NCI-H460 (cell line): ENCODE results near the gene AMBN. TPM values are rescaled to one million over a fixed set of nuclear protein-coding genes. Genes with fewer than 3 reads are reported as not detected.
"Not testable (repeated sequence)": the region's sequence is repeated elsewhere in the genome, so short reads cannot be mapped to it uniquely, and the experiment has no call there.

Source experiments
- DNase-seq: peaks from one replicate; pipeline ENCODE4 v3.0.0-alpha.2; 2016; ENCODE audit warnings: low read depth; ENCODE audit errors: extremely low read depth
- total RNA-seq: library from RNA; depleted of rRNA; stranded (reverse); fragments of >200 nt; shearing (Covaris generic); gene quantifications from 2 replicates; pipeline ENCODE4 v1.2.3, GENCODE V29; 2014

AMBN gene
- total RNA-seq, 1 experiment from 2014 or later: not detected

DNA sequence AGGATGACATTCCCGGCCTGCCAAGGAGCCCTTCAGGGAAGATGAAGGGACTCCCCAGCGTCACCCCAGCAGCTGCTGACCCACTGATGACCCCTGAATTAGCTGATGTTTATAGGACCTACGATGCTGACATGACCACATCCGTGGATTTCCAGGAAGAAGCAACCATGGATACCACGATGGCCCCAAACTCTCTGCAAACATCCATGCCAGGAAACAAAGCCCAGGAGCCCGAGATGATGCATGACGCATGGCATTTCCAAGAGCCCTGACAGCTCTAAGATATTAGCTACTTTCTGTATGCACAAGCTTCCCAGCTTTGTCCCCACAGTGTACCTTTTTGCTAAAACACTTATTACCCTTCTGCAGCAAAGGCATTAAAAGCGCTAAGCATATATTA is 14.4 kb downstream of the AMBN start:
- DNase-seq: no peak

DNA sequence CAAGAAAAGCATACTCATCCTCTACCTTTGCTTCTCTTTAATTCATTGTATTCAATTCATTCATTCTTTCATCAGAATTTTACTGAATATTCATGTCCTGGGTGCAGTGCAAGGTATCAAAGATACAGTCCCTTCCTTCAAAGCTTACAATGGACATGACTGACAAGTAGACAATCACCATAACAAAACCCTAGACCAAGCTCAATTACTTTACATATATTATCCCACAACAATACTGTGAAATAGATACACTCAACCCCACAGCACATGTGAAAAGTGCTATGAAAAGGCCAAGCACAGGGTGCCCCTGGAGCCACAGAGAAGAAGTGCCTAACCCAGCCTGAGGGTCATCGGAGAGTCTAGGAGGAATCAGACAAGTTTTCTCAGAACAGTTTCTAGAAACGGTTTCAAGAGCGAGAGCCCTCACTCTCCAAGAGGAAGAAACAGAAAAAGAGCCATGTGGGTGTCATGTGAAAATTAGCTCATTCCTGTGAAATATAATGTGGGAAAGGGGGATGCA is 15.3 kb downstream of the AMBN start:
- DNase-seq: no peak

DNA sequence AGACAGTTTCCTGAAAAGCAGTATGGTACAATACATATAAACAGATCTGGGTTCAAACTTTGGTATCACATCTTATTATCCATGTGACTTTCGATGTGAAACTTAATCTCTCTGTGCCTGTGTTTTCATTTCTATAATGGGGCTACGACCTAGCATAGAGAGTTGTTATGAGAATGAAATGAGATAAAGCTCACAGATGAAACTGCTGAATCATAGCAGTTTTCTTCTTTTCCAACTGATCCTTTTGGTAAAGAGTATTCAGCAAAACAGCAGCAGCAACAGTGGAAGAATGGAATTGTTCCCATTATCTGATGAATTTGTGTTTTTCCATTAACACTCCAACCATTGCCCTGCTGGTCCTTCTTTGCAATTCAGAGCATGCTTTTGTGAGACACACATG is 16.3 kb downstream of the AMBN start:
- no peak for DNase-seq

DNA sequence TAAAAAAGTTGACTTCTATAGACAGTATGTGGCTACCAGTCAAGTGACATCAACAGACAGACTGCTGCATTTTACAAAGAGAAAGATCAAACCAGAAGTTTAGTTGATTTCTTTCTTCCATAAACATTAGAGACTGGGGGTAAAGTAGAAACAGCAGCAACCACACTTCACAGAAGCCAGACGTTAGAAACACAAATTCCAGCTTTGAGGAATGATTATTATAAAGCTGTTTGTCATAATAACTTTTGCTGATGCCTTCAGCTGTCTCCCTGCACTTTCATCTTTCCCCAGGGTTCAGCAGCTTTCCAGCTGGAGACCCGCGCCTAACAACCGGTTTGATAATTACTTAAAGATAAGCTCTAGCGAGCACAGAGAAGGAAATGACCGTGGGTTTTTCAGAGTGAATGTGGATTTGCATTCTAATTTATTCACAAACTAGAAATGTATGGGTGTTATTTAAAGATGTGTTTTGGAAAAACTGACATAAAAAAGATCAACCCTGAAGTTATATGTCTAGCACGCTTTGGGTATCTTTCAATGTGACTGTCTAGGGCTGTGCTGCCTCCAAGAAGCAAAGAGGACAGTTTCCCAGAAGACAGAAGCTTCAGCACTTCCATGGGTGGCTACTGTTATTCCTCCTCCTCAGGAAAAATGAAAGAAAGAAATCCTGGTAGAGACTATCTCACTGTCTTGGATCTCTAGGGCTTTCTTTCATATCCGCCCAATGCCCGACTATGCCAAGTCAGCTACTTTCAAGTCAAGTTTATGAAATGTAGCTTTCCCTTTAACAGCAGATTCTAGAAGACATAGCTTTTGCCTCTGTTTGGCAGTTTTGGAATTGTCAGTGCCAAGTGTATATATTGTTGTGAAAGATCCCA is 21.5 kb downstream of the AMBN start:
- DNase-seq: no peak

DNA sequence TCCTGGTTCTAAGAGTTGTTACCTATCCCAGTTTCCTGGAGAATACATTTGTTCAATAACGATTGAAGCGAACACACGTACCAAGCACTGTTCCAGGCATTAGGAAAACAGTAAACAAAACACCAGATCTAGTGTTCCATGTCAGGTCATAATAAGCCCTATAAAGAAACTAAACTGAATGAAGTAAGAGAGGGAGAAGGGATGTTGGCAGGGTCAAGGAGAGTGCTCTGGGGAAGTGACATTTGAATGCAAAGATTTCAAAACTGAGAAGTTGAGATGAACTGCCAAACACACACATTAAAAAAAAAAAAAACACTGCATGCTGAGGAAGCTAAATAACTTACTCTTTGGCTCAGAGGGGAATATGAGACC is 22.1 kb downstream of the AMBN start:
- no peak for DNase-seq

DNA sequence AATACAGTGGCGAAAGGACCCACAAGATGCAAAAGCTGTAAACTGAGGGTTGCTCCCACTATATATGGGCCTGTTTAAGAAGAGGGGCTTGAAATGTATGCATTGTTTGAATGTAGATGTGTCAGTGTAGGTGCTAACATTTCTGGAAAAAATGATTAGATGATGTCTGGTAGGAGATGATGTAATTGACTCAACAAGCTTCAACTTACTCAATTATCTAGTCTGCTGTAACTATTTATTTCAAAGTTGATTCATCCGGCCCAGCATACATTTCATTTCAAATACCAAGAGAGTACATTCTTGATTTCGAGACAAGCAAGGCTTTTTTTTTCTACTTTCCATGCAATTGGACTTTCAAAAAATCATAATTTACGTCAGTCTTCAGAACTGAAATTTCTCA is 27.2 kb downstream of the AMBN start:
- no peak for DNase-seq

DNA sequence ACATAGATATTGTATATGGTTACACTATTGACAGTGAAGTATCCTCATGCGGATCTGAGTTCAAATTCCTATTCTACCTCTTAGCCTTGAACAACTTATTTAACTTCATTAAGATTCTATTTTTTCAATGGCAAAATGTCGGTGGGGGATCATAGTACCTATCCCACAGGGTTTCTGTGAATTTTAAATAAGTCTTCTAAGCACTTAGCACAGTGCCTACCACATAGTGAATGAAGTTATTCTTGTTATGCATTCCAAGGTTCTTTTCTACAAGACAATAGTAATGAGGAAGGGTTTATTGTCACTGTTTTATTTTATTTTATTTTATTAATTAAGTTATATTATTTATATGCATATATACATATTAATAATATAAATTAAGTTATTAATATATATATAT is 27.7 kb downstream of the AMBN start:
- no peak for DNase-seq

DNA sequence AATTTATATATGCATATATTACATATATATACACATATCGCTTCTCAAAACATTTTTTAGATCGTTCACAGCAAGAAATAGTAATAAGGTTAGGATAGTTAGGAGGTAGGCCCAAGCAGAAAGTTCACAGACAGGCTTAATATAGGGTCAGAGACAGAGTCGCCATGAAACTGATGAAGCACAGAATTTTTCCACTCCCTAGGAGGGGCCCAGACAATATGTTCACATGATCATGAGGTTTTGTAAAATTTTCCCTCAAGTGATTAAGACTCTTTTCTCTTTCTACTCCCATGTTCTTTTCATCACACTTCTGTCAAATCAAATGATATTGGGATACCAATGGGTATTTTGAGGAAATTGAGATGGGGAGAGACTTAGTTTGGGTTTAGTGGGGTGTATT is 31.3 kb downstream of the AMBN start:
- DNase-seq: no peak

DNA sequence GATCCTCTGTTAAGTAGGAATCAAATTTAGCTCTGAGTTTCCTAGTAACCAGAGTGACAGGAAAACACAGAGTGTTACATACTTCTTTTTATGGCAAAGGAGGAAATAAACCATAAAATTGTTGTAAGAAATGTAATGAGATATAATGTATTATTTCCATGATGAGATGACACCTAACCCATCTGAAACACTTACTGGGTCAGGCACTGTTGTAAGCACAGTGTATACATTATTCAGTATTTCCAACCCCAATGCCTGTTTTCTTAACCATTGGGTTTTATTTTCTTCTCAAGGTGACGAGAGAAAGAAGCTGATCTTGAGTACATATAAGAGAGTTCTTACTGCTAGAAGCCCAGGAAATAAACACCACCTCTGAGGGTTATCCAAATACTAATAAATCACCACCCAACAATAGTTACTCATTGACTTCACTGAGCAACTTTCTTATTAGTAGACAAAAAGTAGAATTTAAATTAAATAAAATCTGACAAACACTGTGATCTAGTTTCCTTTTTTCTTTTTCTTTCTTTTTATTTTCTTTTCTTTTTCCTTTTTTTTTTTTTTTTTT is 32.3 kb downstream of the AMBN start:
- no peak for DNase-seq

DNA sequence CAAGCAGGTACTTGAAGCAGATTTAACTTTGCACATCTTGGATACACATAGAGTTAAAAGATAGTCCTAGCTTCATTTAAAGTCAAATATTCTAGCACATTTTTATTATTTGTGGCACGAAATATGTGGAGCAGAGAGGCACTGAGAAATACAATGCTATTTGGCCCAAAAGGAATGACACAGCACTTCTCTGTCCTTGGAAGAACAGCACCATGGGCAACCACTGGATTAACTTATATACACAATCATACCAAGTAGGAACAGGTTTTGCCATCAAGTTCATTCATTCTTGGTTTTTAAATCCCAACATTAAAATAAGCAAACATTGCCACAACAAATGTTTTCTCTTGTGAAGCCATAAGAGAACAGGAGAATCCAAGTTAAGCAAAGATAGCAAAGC is 35.6 kb downstream of the AMBN start:
- DNase-seq: no peak

DNA sequence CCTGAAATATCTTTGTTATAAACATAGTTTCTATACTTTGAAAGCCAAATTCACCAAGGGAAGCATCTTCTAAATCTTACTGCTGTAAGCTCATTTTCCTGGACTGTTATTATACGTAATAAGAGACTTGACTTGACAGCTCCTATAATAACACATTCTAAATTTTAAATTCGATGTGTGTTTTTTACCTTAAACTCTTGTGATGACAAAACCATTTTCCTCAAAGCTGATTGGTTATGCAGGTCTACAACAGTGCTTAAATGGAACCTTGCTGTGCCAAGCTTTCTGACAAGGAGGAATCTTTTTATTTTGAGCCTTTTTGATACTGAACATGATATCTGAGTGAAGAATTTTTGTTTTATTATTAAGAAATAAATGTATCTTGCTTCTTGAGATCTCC is 36.4 kb downstream of the AMBN start, which contains the start of gene ENAM:
Gene ENAM, plus strand, starts transcription at position 301 of the 400 bp plus-strand sequence. CDS start 757 bp downstream, outside the sequence.
- no peak for DNase-seq

DNA sequence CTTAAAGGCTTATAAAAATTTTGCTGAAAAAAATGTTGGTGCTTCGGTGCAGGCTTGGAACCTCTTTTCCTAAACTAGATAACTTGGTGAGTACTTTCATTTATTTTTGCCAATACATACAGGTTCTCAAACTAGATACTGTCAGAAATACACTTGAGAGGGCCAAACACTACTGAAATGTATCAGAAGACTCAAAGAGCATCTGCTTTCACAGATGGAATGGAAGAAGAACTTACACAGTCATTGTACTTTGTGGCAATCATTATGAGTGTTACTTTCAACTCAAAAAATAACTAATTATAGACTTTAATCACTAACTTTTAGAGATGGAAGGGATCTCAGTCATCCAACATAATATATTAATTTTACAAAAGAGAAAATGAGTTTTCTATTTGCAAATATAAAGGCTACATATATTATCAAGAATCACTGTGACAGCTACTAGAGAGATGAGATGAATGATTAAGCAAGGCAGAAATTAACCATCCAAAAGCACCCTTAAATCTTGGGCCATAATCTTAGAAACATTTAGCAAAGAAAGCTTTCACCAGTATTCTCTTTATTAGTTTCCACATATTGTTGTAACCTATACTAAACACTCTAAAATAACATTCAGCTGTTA is 37.5 kb downstream of the AMBN start:
- DNase-seq: no peak

DNA sequence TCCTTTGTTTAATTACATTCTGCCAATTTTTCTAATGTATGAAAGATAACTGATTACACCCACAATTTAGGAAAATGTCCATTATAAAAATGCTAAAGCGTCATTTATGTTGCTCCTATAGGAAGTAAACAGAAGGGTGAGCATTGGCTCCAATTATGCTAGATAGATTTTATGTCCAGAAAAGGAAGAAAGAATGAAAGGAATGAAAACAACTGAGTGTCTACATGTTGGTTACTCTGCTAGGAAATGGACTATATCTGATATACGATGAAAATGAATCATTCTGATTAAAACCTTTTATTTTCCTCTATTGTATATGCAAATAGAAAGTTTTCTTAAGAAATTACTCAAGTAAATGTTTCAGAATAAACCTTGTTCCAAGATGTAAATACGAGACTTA is 38.1 kb downstream of the AMBN start:
- no peak for DNase-seq

DNA sequence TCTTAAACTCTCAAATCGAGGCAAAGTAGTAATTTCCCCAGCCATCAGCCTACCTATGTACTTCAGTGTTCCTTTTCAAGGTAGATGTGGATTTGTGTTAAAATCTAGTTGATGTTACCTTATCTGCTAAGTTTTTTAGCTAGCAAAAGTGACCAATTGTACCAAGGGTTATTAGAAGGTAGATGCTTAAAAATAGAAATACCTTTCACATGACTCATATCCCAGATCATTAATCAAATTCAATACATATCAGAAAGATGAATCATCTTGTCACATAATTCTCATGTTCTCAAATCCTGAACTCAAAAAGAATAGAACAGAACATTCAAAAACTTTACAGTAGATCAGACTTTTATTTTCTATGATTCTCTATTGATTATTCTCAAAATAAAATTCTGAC is 40.0 kb downstream of the AMBN start:
- no peak for DNase-seq

DNA sequence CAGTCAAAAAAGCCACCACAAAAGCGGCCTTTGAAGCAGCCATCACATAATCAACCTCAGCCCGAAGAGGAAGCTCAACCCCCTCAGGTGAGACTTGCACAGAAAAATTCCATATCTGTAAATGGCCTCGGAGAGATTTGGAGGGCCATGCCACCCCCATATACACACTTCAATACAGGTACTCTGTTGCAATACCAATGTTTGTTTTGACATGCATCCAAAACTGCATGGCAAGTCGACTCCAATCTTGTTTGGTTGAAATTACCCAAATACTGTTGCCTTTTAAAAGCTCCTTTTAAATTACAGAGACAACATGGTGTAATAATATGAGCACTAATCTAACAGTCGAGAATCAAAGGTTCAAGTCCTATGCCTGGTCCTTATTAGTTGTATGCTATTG is 42.4 kb downstream of the AMBN start:
- no peak for DNase-seq

DNA sequence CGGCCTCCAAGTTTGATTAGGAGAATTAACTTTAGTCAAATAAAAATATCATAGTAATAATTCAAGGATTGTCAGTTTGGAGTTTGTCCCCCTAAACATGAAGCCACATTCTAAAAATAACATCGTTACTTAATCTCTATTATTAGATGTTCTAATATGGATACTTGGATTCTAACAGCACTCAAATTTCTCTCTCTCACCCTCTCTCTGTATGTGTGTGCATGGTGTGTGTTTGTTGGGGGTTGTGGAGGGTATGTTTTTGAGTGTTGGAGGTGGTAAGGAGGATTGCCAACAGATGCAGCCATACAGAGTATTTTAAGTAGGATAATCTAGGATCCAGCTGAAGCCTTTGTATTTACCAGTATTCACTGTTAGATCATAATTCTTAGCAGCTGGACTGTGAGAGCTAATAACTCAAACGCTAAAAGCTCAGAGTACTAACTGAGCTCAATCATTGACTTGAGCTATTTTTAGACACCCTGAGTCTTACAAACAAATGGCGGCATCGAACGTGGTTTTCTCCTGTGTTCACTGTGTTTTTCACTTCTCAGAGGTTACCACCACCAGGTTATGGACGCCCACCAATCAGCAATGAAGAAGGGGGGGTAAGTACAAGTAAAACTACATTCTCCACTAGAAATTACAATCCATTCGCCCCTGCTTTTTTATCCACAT is 45.3 kb downstream of the AMBN start:
- DNase-seq: no peak

DNA sequence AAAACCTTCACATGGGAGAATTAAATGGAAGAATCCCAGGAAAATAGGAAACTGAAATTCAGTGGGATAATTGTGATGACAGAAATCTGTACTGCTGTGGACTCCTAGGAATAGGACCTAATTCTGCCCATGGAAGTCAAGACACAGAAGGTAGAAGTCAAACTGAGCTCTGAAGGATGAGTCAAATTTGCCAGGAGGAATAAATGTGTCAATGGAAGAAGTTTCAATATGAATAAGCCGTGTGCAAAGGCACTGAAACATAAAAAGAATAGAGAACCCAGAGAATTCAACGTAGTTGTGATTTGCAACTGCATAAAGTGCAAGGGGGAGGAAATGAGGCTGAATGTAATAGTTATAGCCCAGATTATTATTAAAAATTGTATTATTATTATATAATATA is 48.1 kb downstream of the AMBN start:
- DNase-seq: no peak

DNA sequence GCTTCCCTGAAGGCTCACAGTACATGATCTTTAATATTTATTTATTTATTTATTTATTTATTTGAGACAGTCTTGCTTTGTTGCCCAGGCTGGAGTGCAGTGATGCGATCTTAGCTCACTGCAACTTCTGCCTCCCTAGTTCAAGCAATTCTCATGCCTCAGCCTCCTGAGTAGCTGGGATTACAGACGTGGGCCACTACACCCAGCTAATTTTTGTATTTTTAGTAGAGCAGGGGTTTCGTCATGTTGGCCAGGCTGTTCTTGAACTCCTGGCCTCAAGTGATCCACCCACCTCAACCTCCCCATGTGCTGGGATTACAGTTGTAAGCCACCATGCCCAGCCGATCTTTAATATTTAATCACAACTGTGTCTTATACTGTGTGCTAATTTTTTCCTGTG is 58.7 kb downstream of the AMBN start:
- DNase-seq: not testable (repeated sequence)

DNA sequence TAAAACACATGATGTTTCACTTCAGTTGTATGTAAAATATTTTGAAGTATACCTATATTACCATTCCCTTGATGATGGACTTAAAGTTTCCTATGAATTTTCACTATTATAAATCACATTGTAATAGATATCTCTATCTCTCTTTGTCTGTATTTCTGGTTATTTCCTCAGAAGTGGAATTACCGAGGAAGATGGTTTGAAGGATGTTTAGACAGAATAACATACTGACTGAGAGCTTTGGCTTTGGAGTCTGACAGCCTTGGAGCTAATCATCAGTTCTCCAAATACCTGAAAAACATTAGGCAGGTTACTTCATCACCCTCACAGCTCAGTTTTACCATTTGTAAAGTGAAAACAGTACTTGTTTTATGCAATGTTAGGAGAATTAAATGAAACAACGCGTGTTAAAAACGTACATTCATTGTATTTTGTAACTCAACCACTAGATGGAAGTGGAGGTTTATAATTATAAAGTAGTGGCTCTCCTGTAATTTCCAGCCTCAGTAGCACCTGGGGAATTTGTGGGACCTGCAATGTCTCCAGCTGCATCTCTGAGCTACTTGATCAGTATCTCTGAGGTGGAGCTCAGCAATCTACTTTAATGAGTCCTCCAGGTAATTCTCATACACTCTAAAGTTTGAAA is 59.9 kb downstream of the AMBN start:
- DNase-seq: peak; percentile 25

DNA sequence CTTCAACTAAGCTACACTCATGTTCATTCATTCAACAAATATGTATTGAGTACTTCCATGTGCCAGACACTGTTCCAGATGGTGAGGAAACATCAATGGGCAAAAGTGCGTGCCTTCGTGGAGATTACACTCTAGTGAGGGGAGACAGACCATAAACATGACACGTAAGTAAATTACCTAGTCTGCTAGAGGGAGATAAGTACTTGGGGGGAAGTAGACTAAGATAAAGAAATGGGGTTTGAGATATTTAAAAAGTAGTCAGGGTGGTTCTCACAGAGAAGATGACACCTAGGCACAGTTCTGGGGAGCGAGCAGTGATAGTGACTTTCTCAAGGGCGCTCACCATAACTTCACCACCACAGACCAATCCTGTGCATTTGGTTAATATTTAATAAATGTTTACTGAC is 62.6 kb downstream of the AMBN start:
- no peak for DNase-seq
